ENCODE measurements around the gene FAM13A.

Gene FAM13A

DNA sequence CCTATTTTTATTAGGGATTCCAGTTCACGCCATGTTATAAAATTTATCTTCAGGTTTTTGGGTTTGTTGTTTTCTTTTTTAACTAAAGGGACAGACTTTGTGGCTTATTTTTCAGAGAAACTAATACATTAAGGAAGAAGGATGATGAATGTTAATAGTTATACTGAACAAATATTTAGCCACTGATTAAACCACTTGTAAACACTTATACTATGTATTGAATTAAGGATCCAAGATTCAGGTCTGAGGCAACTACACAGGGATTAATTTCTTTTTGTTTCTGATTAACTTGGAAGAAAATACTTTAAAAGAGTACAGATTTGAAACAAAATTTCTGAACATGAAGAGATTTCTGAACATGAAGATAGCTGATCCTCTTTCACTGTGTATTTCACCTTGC, 276.6 kb downstream of the FAM13A start:
- H3K9me3 ChIP-seq (ENCODE audit: insufficient read depth, low read length): no peaks in the 10 kb centered on the region
- no peak overlapping the region for H3K4me3 ChIP-seq (ENCODE audit: insufficient read depth, low read length, poor library complexity, severe bottlenecking)
- no peaks in the 10 kb centered on the region for H3F3A ChIP-seq (ENCODE audit: insufficient read depth)
- no peak overlapping the region for H3K9ac ChIP-seq (ENCODE audit: low read length)
- no peak overlapping the region for H3K4me2 ChIP-seq (ENCODE audit: low read depth, low read length, poor library complexity, severe bottlenecking)
- H3K36me3 ChIP-seq (ENCODE audit: low read length): no peaks in the 10 kb centered on the region
- no peak overlapping the region for H2AFZ ChIP-seq (ENCODE audit: low read depth, low read length, severe bottlenecking)
- no peak overlapping the region for H3K27ac ChIP-seq (ENCODE audit: low read depth, low read length)
- no peaks in the 10 kb centered on the region for H3K9me2 ChIP-seq (replicated peaks; ENCODE audit: insufficient read depth, low read length)
- H3K79me2 ChIP-seq (ENCODE audit: insufficient read depth, low read length): no peaks in the 10 kb centered on the region
- no peak for TF ChIP-seq EZH2phosphoT487 (conservative IDR thresholded peaks at IDR 0.05; ENCODE audit: low read length)
- TF ChIP-seq, protein P1, sequence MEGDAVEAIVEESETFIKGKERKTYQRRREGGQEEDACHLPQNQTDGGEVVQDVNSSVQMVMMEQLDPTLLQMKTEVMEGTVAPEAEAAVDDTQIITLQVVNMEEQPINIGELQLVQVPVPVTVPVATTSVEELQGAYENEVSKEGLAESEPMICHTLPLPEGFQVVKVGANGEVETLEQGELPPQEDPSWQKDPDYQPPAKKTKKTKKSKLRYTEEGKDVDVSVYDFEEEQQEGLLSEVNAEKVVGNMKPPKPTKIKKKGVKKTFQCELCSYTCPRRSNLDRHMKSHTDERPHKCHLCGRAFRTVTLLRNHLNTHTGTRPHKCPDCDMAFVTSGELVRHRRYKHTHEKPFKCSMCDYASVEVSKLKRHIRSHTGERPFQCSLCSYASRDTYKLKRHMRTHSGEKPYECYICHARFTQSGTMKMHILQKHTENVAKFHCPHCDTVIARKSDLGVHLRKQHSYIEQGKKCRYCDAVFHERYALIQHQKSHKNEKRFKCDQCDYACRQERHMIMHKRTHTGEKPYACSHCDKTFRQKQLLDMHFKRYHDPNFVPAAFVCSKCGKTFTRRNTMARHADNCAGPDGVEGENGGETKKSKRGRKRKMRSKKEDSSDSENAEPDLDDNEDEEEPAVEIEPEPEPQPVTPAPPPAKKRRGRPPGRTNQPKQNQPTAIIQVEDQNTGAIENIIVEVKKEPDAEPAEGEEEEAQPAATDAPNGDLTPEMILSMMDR (IDR thresholded peaks at IDR 0.05; ENCODE audit: insufficient read depth, low read length, poor library complexity, severe bottlenecking): no peak
- H3K27me3 ChIP-seq (ENCODE audit: low read length): no peaks in the 10 kb centered on the region
- no peaks in the 10 kb centered on the region for H4K20me1 ChIP-seq (ENCODE audit: low read depth, low read length)

DNA sequence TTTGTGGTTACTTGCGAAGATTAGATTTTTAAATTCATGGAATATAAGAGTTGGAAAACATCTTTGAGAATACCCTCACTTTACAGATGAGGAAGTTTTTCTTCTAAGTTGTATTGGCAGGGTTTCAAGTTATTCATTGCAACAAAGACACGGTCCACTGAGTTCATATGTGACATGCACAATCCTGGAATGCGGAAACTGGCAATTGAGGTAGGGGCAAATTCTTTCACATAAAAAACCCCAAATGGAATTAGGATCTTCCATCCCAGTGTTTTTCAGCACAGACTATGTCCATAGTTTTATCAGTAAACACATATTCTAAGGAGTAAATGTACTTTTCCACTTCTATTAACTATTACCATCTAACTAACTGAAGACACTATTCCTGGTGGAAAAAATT, 277.6 kb downstream of the FAM13A start:
- Histone ChIP-seq H3K27me3 (ENCODE audit: low read length) (no peaks in the 10 kb centered on the region), H3F3A (ENCODE audit: insufficient read depth) (no peaks in the 10 kb centered on the region), H3K79me2 (ENCODE audit: insufficient read depth, low read length) (no peaks in the 10 kb centered on the region), H3K4me2 (ENCODE audit: low read depth, low read length, poor library complexity, severe bottlenecking) (no peak overlapping the region), H4K20me1 (ENCODE audit: low read depth, low read length) (no peaks in the 10 kb centered on the region), H3K9me3 (ENCODE audit: insufficient read depth, low read length) (no peaks in the 10 kb centered on the region), H3K4me3 (ENCODE audit: insufficient read depth, low read length, poor library complexity, severe bottlenecking) (no peak overlapping the region), H2AFZ (ENCODE audit: low read depth, low read length, severe bottlenecking) (no peak overlapping the region), H3K9ac (ENCODE audit: low read length) (no peak overlapping the region), H3K36me3 (ENCODE audit: low read length) (no peaks in the 10 kb centered on the region), H3K9me2 (replicated peaks; ENCODE audit: insufficient read depth, low read length) (no peaks in the 10 kb centered on the region), H3K27ac (ENCODE audit: low read depth, low read length) (no peak overlapping the region)
- TF ChIP-seq, protein P1 (IDR thresholded peaks at IDR 0.05; ENCODE audit: insufficient read depth, low read length, poor library complexity, severe bottlenecking): no peak
- TF ChIP-seq EZH2phosphoT487 (conservative IDR thresholded peaks at IDR 0.05; ENCODE audit: low read length): no peak

DNA sequence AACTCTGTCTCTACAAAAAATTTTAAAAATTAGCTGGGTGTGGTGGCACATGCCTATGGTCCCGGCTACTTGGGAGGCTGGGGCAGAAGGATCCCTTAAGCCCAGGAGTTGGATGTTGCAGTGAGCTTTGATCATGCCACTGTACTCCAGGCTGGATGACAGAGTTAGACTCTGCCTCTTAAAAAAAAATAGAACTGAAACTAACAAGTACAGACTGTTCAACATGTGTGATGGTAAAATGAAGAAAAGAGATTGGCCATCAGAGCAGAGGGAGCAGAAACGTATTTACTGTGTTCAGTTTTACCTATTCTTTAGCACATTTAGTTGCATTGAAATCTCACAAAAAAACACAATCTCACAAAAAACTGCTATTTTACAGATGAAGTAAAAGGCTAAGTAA, 281.5 kb downstream of the FAM13A start:
- no peak for TF ChIP-seq EZH2phosphoT487 (conservative IDR thresholded peaks at IDR 0.05; ENCODE audit: low read length)
- Histone ChIP-seq H3K27me3 (ENCODE audit: low read length) (no peaks in the 10 kb centered on the region), H3F3A (ENCODE audit: insufficient read depth) (no peaks in the 10 kb centered on the region), H3K9me3 (ENCODE audit: insufficient read depth, low read length) (no peaks in the 10 kb centered on the region), H3K9me2 (replicated peaks; ENCODE audit: insufficient read depth, low read length) (no peaks in the 10 kb centered on the region), H2AFZ (ENCODE audit: low read depth, low read length, severe bottlenecking) (no peak overlapping the region), H4K20me1 (ENCODE audit: low read depth, low read length) (no peaks in the 10 kb centered on the region), H3K4me2 (ENCODE audit: low read depth, low read length, poor library complexity, severe bottlenecking) (no peak overlapping the region), H3K4me3 (ENCODE audit: insufficient read depth, low read length, poor library complexity, severe bottlenecking) (no peak overlapping the region), H3K27ac (ENCODE audit: low read depth, low read length) (no peak overlapping the region), H3K36me3 (ENCODE audit: low read length) (no peaks in the 10 kb centered on the region), H3K79me2 (ENCODE audit: insufficient read depth, low read length) (no peaks in the 10 kb centered on the region), H3K9ac (ENCODE audit: low read length) (no peak overlapping the region)

DNA sequence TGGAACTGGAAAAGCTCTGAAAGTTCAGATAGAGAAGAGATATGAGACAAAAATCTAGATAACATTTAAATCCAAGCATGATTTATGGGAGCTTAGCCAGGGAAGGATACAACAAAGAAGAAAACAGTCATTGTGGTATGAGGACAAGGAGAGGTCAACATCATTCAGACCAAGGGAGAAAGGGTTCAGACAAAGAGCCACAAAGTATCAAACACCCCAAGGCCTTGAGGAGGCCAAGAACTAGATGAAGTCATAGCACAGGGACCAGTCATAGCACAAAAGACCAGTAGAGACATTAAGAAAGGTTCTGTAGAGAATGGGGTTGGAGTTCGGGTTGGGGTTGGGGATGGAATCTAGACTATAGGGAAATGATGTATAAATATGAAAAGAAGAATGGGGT, 282.0 kb downstream of the FAM13A start:
- H3K9me3 ChIP-seq (ENCODE audit: insufficient read depth, low read length): no peaks in the 10 kb centered on the region
- no peaks in the 10 kb centered on the region for H3K27me3 ChIP-seq (ENCODE audit: low read length)
- H3K36me3 ChIP-seq (ENCODE audit: low read length): no peaks in the 10 kb centered on the region
- no peaks in the 10 kb centered on the region for H3K79me2 ChIP-seq (ENCODE audit: insufficient read depth, low read length)
- H3F3A ChIP-seq (ENCODE audit: insufficient read depth): no peaks in the 10 kb centered on the region
- no peak overlapping the region for H3K4me3 ChIP-seq (ENCODE audit: insufficient read depth, low read length, poor library complexity, severe bottlenecking)
- no peak for TF ChIP-seq EZH2phosphoT487 (conservative IDR thresholded peaks at IDR 0.05; ENCODE audit: low read length)
- TF ChIP-seq, protein P1 (IDR thresholded peaks at IDR 0.05; ENCODE audit: insufficient read depth, low read length, poor library complexity, severe bottlenecking): no peak
- no peak overlapping the region for H3K9ac ChIP-seq (ENCODE audit: low read length)
- no peak overlapping the region for H2AFZ ChIP-seq (ENCODE audit: low read depth, low read length, severe bottlenecking)
- no peak overlapping the region for H3K27ac ChIP-seq (ENCODE audit: low read depth, low read length)
- H3K4me2 ChIP-seq (ENCODE audit: low read depth, low read length, poor library complexity, severe bottlenecking): no peak overlapping the region
- no peaks in the 10 kb centered on the region for H3K9me2 ChIP-seq (replicated peaks; ENCODE audit: insufficient read depth, low read length)
- H4K20me1 ChIP-seq (ENCODE audit: low read depth, low read length): no peaks in the 10 kb centered on the region
